Uterus (tissue), 2 donors: ENCODE results near the gene TOP1.

Experiments
- CTCF ChIP-seq, 4 experiments: fragments of 200-600 bp in 2 of 4; fragments of 450-650 bp in 2 of 4; sonication (generic) in 2 of 4; IDR thresholded peaks; one replicate each; pipeline ENCODE4 v1.5.1; 2016 to 2019; ENCODE audit warnings: antibody characterized with exemption in 4 of 4, mild to moderate bottlenecking in 2 of 4, moderate library complexity in 1 of 4
- POLR2A ChIP-seq, 2 donors: fragments of 450-650 bp; IDR thresholded peaks; one replicate each; pipeline ENCODE4 v1.6.1; 2016; ENCODE audit warnings: antibody characterized with exemption in 2 of 2, mild to moderate bottlenecking in 1 of 2, moderate library complexity in 1 of 2

GRCh38 chr20:41145317-41145716 lies 116.7 kb downstream of the TOP1 start:
- TF ChIP-seq CTCF (IDR thresholded peaks at IDR 0.05), result no peak
- TF ChIP-seq POLR2A (IDR thresholded peaks at IDR 0.05), result no peak
